Esophagus muscularis mucosa (tissue), 4 donors: ENCODE data around the gene PPP6R2. TPM values are rescaled to one million over a fixed set of nuclear protein-coding genes. Genes with fewer than 3 reads are reported as not detected.

Source experiments
- DNase-seq: peaks from one replicate; pipeline ENCODE4 v3.0.0-alpha.2; 2017; ENCODE audit errors: extremely low spot score
- H3K27ac ChIP-seq, 4 donors: fragments of 200-600 bp; sonication (generic); replicated peaks in 1 of 4; 1 replicate in 3 of 4; 2 replicates in 1 of 4; pipeline ENCODE4 v1.5.1; 2016 to 2019; ENCODE audit warnings: mild to moderate bottlenecking in 1 of 4
- H3K27me3 ChIP-seq, 4 donors: fragments of 200-600 bp; sonication (generic); one replicate each; pipeline versions ENCODE4 v1.5.1 to v1.6.0; 2016 to 2019
- H3K36me3 ChIP-seq, 4 donors: fragments of 200-600 bp; sonication (generic); one replicate each; pipeline ENCODE4 v1.5.1; 2016 to 2019
- H3K4me1 ChIP-seq, 4 donors: fragments of 200-600 bp; sonication (generic); one replicate each; pipeline ENCODE4 v1.5.1; 2016 to 2019
- H3K4me3 ChIP-seq, 4 donors: fragments of 200-600 bp; sonication (generic); 1 replicate in 2 of 4; 2 replicates in 2 of 4; pipeline ENCODE4 v1.5.1; 2016 to 2019; ENCODE audit warnings: mild to moderate bottlenecking in 4 of 4, moderate library complexity in 1 of 4
- H3K9me3 ChIP-seq, 4 donors: fragments of 200-600 bp; sonication (generic); 1 replicate in 3 of 4; 2 replicates in 1 of 4; pipeline ENCODE4 v1.5.1; 2016 to 2019
- CTCF ChIP-seq, 3 experiments: fragments of 200-600 bp in 2 of 3; fragments of 450-650 bp in 1 of 3; sonication (generic) in 2 of 3; IDR thresholded peaks; one replicate each; pipeline ENCODE4 v1.5.1; 2017 to 2019; ENCODE audit warnings: antibody characterized with exemption in 3 of 3, mild to moderate bottlenecking in 2 of 3, moderate library complexity in 1 of 3
- EP300 ChIP-seq: sonication (generic); formaldehyde crosslinking; IDR thresholded peaks from one replicate; pipeline ENCODE4 v1.6.1; 2017; ENCODE audit warnings: antibody characterized with exemption
- POLR2A ChIP-seq: fragments of 450-650 bp; IDR thresholded peaks from one replicate; pipeline ENCODE4 v1.6.1; 2017; ENCODE audit warnings: antibody characterized with exemption, moderate library complexity, mild to moderate bottlenecking, low read depth
- POLR2AphosphoS5 ChIP-seq, 2 donors: sonication (generic); formaldehyde crosslinking; IDR thresholded peaks; one replicate each; pipeline ENCODE4 v1.6.1; 2017; ENCODE audit warnings: antibody characterized with exemption in 2 of 2
- WGBS: methylation state at CpG from one replicate; pipeline ENCODE4 v1.1.5; 2018; 5-methylcytosine and 5-hydroxymethylcytosine counted together
- intact Hi-C: fragments of 100-400 bp; cut with DNase I; formaldehyde crosslinking; loops from one replicate; pipeline ENCODE4 v1.15.1; 2023
- total RNA-seq, 4 donors: library from RNA; depleted of rRNA; stranded (reverse); fragments of >200 nt; gene quantifications; one replicate each; pipeline versions ENCODE4 v1.1.0 to v1.2.1, GENCODE V29; 2016

PPP6R2 gene
- total RNA-seq, 4 donors from 2014 or later: 57.7 to 79.4 (median 65.3) TPM

- DNase-seq: no peak
- TF ChIP-seq EP300 (no peak), CTCF (IDR thresholded peaks at IDR 0.05) (no peak), POLR2AphosphoS5 (IDR thresholded peaks at IDR 0.05) (no peak), POLR2A (no peak)
- intact Hi-C loops: no loop called here
- WGBS: 90% methylated on average over 19 of the region's 45 CpGs
- H3K4me1 ChIP-seq: peaks cover 0 to 18% (median 10%) of the 10 kb centered on the region in 4 donors
- no peaks in the 10 kb centered on the region for H3K9me3 ChIP-seq
- H3K36me3 ChIP-seq: peaks cover 0 to 7% (median 0%) of the 10 kb centered on the region in 4 donors
- no peaks in the 10 kb centered on the region for H3K27me3 ChIP-seq
- no peak overlapping the region for H3K27ac ChIP-seq
- H3K4me3 ChIP-seq: no peak overlapping the region
These were observed 26.7 kb upstream of the PPP6R2 start for GRCh38 chr22:50316114-50317065.

GRCh38 chr22:50317178-50317577, 25.9 kb upstream of the PPP6R2 start:
- H3K27me3 ChIP-seq: no peaks in the 10 kb centered on the region
- intact Hi-C loops: no loop called here
- no peak overlapping the region for H3K4me3 ChIP-seq
- H3K36me3 ChIP-seq: peaks cover 0 to under 1% (median 0%) of the 10 kb centered on the region in 4 donors
- H3K27ac ChIP-seq: no peak overlapping the region
- peaks cover 0 to 18% (median 10%) of the 10 kb centered on the region in 4 donors for H3K4me1 ChIP-seq
- WGBS: 100% methylated on average over 2 of the region's 9 CpGs
- no peaks in the 10 kb centered on the region for H3K9me3 ChIP-seq
- DNase-seq: no peak
- TF ChIP-seq EP300 (no peak), POLR2A (no peak), CTCF (IDR thresholded peaks at IDR 0.05) (no peak), POLR2AphosphoS5 (IDR thresholded peaks at IDR 0.05) (no peak)

- WGBS: no CpG with 5 or more reads among the region's 7 CpGs
These were observed 25.5 kb upstream of the PPP6R2 start for GRCh38 chr22:50317674-50318073.

GRCh38 chr22:50318356-50318697, 24.8 kb upstream of the PPP6R2 start:
- no peak overlapping the region for H3K27ac ChIP-seq
- DNase-seq: no peak
- 89% methylated on average over 3 of the region's 7 CpGs for WGBS
- H3K4me3 ChIP-seq: no peak overlapping the region
- H3K36me3 ChIP-seq: no peaks in the 10 kb centered on the region
- H3K27me3 ChIP-seq: no peaks in the 10 kb centered on the region
- intact Hi-C loops: no loop called here
- no peak for TF ChIP-seq POLR2A
- no peak for TF ChIP-seq POLR2AphosphoS5 (IDR thresholded peaks at IDR 0.05)
- no peak for TF ChIP-seq CTCF (IDR thresholded peaks at IDR 0.05)
- no peak for TF ChIP-seq EP300
- no peaks in the 10 kb centered on the region for H3K9me3 ChIP-seq
- peaks cover 0 to 18% (median 10%) of the 10 kb centered on the region in 4 donors for H3K4me1 ChIP-seq

More at GRCh38 chr22:50317674-50318073, 25.5 kb upstream of the PPP6R2 start:
- Histone ChIP-seq H3K9me3 (no peaks in the 10 kb centered on the region), H3K4me1 (peaks cover 0 to 18% (median 10%) of the 10 kb centered on the region in 4 donors), H3K27ac (no peak overlapping the region), H3K4me3 (no peak overlapping the region), H3K36me3 (no peaks in the 10 kb centered on the region), H3K27me3 (no peaks in the 10 kb centered on the region)
- intact Hi-C loops: no loop called here
- TF ChIP-seq CTCF (IDR thresholded peaks at IDR 0.05) (no peak), POLR2A (no peak), EP300 (no peak), POLR2AphosphoS5 (IDR thresholded peaks at IDR 0.05) (no peak)
- DNase-seq: no peak
